ENCODE results near the gene FAAH.

FAAH gene

DNA sequence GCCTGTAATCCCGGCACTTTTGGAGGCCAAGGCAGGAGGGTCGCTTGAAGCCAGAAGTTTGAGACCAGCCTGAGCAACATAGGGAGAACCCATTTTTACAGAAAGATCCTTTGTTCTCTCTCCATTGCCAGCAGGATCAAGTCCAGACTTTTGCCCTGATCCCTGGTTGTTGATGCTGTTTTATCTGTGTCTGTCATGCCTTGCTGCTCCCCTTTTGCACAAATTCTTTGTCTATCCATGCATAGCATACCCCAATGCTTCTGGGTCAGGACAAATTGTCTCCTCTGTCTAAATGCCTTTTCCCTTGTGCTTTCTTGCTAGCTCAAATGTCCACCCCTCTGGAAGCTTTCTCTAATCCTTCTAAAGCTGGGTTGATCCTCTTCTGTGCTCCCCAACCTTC lies 25.3 kb upstream of the FAAH start:
- no peak overlapping the region for H3K4me3 ChIP-seq (ENCODE audit: low read length)
- H3K79me2 ChIP-seq (ENCODE audit: low read length), result no peaks in the 10 kb centered on the region
- H4K20me1 ChIP-seq (ENCODE audit: insufficient read depth, low read length), result no peaks in the 10 kb centered on the region
- H3K36me3 ChIP-seq (replicated peaks; ENCODE audit: low read depth, low read length), result peaks cover 17% of the 10 kb centered on the region
- H3K4me2 ChIP-seq (ENCODE audit: low read length), result no peak overlapping the region
- no peak overlapping the region for H3K9ac ChIP-seq (ENCODE audit: low read length)
- H3K27ac ChIP-seq (ENCODE audit: low read length), result no peak overlapping the region
- H3K9me3 ChIP-seq (ENCODE audit: insufficient read depth, low read length), result no peaks in the 10 kb centered on the region
- H3K4me1 ChIP-seq (ENCODE audit: low read length), result peaks cover 37% of the 10 kb centered on the region
- H2AFZ ChIP-seq (ENCODE audit: low read depth, low read length), result no peak overlapping the region
- no peaks in the 10 kb centered on the region for H3K27me3 ChIP-seq (ENCODE audit: low read depth, low read length)
- TF ChIP-seq EZH2phosphoT487 (IDR thresholded peaks at IDR 0.05; ENCODE audit: low read depth), result no peak
- TF ChIP-seq, protein P1, sequence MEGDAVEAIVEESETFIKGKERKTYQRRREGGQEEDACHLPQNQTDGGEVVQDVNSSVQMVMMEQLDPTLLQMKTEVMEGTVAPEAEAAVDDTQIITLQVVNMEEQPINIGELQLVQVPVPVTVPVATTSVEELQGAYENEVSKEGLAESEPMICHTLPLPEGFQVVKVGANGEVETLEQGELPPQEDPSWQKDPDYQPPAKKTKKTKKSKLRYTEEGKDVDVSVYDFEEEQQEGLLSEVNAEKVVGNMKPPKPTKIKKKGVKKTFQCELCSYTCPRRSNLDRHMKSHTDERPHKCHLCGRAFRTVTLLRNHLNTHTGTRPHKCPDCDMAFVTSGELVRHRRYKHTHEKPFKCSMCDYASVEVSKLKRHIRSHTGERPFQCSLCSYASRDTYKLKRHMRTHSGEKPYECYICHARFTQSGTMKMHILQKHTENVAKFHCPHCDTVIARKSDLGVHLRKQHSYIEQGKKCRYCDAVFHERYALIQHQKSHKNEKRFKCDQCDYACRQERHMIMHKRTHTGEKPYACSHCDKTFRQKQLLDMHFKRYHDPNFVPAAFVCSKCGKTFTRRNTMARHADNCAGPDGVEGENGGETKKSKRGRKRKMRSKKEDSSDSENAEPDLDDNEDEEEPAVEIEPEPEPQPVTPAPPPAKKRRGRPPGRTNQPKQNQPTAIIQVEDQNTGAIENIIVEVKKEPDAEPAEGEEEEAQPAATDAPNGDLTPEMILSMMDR (IDR thresholded peaks at IDR 0.05; ENCODE audit: low read depth, low read length), result no peak

DNA sequence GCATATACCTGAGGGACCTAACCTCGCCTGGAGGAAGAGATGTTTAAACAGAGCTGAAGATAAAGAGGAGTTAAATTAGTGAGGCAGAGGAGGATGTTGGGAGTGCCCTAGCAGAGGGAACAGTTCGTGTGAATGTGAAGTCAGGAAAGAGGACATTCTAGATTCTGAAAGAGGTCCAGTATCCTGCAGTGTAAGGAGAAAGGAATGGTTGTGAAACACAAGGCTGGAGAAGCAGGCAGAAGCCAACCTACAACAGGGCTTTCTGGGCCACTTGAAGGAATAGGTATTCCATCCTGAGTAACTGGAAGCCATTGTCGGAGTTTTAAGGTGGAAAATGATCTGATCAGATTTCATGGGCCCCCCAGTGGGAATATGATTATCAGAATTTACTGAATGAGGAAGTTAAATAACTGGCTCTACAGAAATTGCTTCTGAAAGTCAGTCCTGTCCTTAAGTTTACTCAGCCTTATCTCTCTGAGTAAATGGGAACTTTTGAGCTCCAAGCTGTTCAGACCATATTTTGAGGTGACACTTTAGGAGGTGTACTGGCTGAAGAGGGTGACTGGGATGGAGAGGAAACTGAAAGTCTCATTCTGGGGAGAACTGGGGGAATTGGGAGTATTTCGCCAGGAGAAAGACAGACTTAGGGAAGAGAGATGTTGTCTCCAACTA lies 24.4 kb upstream of the FAAH start:
- Histone ChIP-seq H3K27me3 (ENCODE audit: low read depth, low read length) (no peaks in the 10 kb centered on the region), H3K79me2 (ENCODE audit: low read length) (no peaks in the 10 kb centered on the region), H3K4me3 (ENCODE audit: low read length) (peak overlapping the region; percentile 19; the same call in 1 of the 2 replicates), H3K36me3 (replicated peaks; ENCODE audit: low read depth, low read length) (peaks cover 15% of the 10 kb centered on the region), H3K9me3 (ENCODE audit: insufficient read depth, low read length) (no peaks in the 10 kb centered on the region), H3K4me1 (ENCODE audit: low read length) (peaks cover 45% of the 10 kb centered on the region), H3K4me2 (ENCODE audit: low read length) (peak overlapping the region; percentile 62), H4K20me1 (ENCODE audit: insufficient read depth, low read length) (no peaks in the 10 kb centered on the region), H3K9ac (ENCODE audit: low read length) (0 out of 2 replicates have a peak overlapping the region, but pooled peaks have one; percentile 18), H3K27ac (ENCODE audit: low read length) (peak overlapping the region; percentile 49), H2AFZ (ENCODE audit: low read depth, low read length) (no peak overlapping the region)
- TF ChIP-seq, protein P1 (IDR thresholded peaks at IDR 0.05; ENCODE audit: low read depth, low read length), result no peak
- TF ChIP-seq EZH2phosphoT487 (IDR thresholded peaks at IDR 0.05; ENCODE audit: low read depth), result no peak

DNA sequence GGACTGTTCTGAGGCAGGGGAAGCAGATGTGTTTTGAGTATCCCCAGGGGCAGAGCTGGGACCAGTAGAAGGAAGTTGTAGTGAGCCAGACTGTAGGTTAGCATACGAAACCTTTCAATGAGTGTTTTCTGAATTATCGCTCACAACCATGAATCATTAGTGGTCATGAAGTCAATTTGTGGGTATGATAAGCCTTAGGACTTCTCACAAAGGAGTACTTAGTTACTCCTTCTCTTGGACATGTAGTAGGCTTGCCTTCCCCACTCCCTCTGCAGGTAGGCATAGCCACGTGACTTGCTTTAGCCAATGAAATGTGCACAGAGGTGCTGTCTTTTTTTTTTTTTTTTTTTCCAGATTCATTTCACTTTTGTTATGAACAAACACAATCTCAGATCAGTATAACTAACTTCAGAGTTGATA lies 23.9 kb upstream of the FAAH start:
- Histone ChIP-seq H4K20me1 (ENCODE audit: insufficient read depth, low read length) (no peaks in the 10 kb centered on the region), H2AFZ (ENCODE audit: low read depth, low read length) (no peak overlapping the region), H3K4me3 (ENCODE audit: low read length) (peak overlapping the region; percentile 19), H3K4me1 (ENCODE audit: low read length) (peaks cover 45% of the 10 kb centered on the region), H3K4me2 (ENCODE audit: low read length) (peak overlapping the region; percentile 62), H3K79me2 (ENCODE audit: low read length) (no peaks in the 10 kb centered on the region), H3K36me3 (replicated peaks; ENCODE audit: low read depth, low read length) (peaks cover 10% of the 10 kb centered on the region), H3K27ac (ENCODE audit: low read length) (peak overlapping the region; percentile 49), H3K9ac (ENCODE audit: low read length) (0 out of 2 replicates have a peak overlapping the region, but pooled peaks have one; percentile 18), H3K27me3 (ENCODE audit: low read depth, low read length) (no peaks in the 10 kb centered on the region), H3K9me3 (ENCODE audit: insufficient read depth, low read length) (no peaks in the 10 kb centered on the region)
- TF ChIP-seq EZH2phosphoT487 (IDR thresholded peaks at IDR 0.05; ENCODE audit: low read depth), result no peak
- TF ChIP-seq, protein P1 (IDR thresholded peaks at IDR 0.05; ENCODE audit: low read depth, low read length), result no peak

DNA sequence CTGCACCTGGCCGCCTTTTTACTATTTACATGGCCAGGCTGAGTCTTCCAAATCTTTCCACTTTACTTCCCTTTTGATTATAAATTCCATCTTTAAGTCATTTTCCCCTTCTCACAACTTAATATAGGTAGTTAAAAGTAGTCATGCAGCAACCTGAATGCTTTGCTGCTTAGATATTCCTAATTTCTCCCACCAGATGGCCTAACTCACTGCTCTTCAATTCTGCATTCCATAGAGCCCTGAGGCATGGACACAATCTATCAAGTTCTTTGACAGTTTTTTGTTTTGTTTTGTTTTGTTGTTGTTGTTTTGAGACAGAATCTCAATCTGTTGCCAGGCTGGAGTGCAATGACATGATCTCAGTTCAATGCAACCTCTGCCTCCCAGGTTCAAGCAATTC lies 21.7 kb upstream of the FAAH start:
- H2AFZ ChIP-seq (ENCODE audit: low read depth, low read length), result no peak overlapping the region
- H3K4me2 ChIP-seq (ENCODE audit: low read length), result no peak overlapping the region
- peaks cover 10% of the 10 kb centered on the region for H3K36me3 ChIP-seq (replicated peaks; ENCODE audit: low read depth, low read length)
- no peaks in the 10 kb centered on the region for H3K9me3 ChIP-seq (ENCODE audit: insufficient read depth, low read length)
- no peak overlapping the region for H3K4me3 ChIP-seq (ENCODE audit: low read length)
- H4K20me1 ChIP-seq (ENCODE audit: insufficient read depth, low read length), result no peaks in the 10 kb centered on the region
- peaks cover 45% of the 10 kb centered on the region for H3K4me1 ChIP-seq (ENCODE audit: low read length)
- no peak overlapping the region for H3K27ac ChIP-seq (ENCODE audit: low read length)
- no peak overlapping the region for H3K9ac ChIP-seq (ENCODE audit: low read length)
- H3K27me3 ChIP-seq (ENCODE audit: low read depth, low read length), result no peaks in the 10 kb centered on the region
- TF ChIP-seq, protein P1 (IDR thresholded peaks at IDR 0.05; ENCODE audit: low read depth, low read length), result no peak
- no peak for TF ChIP-seq EZH2phosphoT487 (IDR thresholded peaks at IDR 0.05; ENCODE audit: low read depth)
- no peaks in the 10 kb centered on the region for H3K79me2 ChIP-seq (ENCODE audit: low read length)
